LNCaP clone FGC (cell line): ENCODE data around the gene ADAMTSL5.
"Not testable (repeated sequence)": the region's sequence is repeated elsewhere in the genome, so short reads cannot be mapped to it uniquely, and the experiment has no call there.

Experiments used
- DNase-seq: peaks from one replicate; pipeline ENCODE4 v3.0.0-alpha.2; 2011; ENCODE audit warnings: low read depth
- H3K4me3 ChIP-seq: 2 replicates; pipeline ENCODE4 v1.5.1; 2011; ENCODE audit warnings: mild to moderate bottlenecking, low read depth, low read length, control low read depth
- TF ChIP-seq, protein P1 (sequence below): IDR thresholded peaks from 2 replicates; pipeline ENCODE4 v1.5.1; 2012; ENCODE audit warnings: mild to moderate bottlenecking; ENCODE audit not compliant: control insufficient read depth, insufficient read depth; ENCODE audit errors: extremely low read depth

ADAMTSL5 gene

GRCh38 chr19:1534972-1535371 is 22.2 kb upstream of the ADAMTSL5 start:
- TF ChIP-seq, protein P1, sequence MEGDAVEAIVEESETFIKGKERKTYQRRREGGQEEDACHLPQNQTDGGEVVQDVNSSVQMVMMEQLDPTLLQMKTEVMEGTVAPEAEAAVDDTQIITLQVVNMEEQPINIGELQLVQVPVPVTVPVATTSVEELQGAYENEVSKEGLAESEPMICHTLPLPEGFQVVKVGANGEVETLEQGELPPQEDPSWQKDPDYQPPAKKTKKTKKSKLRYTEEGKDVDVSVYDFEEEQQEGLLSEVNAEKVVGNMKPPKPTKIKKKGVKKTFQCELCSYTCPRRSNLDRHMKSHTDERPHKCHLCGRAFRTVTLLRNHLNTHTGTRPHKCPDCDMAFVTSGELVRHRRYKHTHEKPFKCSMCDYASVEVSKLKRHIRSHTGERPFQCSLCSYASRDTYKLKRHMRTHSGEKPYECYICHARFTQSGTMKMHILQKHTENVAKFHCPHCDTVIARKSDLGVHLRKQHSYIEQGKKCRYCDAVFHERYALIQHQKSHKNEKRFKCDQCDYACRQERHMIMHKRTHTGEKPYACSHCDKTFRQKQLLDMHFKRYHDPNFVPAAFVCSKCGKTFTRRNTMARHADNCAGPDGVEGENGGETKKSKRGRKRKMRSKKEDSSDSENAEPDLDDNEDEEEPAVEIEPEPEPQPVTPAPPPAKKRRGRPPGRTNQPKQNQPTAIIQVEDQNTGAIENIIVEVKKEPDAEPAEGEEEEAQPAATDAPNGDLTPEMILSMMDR, result no peak
- H3K4me3 ChIP-seq, result no peak overlapping the region
- DNase-seq, result no peak

- DNase-seq, result no peak
- no peak overlapping the region for H3K4me3 ChIP-seq
- TF ChIP-seq, protein P1, result no peak
Observed at GRCh38 chr19:1533510-1534150, 20.8 kb upstream of the ADAMTSL5 start.

DNA sequence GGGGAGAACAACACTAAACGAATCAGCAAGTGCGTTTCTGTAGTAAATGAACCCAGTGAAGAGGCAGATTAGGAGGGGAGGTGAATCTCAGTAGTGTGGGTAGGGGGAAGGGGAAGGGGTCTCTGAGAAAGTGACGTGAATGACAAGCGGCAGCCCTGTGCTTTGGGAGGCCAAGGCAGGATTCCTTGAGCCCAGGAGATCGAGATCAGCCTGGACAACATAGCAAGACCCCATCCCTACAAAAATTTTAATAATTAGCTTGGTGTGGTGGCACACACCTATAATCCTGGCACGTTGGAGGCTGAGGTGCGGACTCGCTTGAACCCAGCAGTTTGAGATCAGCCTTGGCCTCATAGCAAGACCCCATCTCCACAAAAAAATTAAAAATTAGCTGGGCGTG is 19.2 kb upstream of the ADAMTSL5 start:
- TF ChIP-seq, protein P1, result no peak
- no peak for DNase-seq

DNA sequence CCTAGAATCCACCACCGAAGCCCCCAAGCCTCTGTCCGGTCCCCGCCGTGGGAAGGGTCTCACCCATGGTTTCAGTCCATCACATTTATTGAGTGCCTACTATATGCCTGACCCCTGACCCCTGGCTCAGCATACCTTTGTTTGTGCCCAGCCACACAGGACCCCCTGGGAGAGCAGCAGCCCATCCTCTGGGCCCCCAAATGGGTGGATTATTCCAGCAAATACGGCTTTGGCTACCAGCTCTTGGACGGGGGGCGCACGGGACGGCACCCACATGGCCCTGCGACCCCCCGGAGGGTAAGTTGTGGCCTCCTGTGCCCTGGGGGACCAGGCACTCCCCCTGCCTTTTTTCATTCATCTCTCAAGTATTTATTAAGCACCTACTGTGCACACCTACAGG is 18.8 kb upstream of the ADAMTSL5 start:
- TF ChIP-seq, protein P1, result no peak
- H3K4me3 ChIP-seq, result no peak overlapping the region
- no peak for DNase-seq

More for the DNA sequence above, 19.2 kb upstream of the ADAMTSL5 start:
- H3K4me3 ChIP-seq, result no peak overlapping the region

- H3K4me3 ChIP-seq, DNase-seq: not testable (repeated sequence)
Observed at GRCh38 chr19:1530856-1531255, 18.0 kb upstream of the ADAMTSL5 start.

DNA sequence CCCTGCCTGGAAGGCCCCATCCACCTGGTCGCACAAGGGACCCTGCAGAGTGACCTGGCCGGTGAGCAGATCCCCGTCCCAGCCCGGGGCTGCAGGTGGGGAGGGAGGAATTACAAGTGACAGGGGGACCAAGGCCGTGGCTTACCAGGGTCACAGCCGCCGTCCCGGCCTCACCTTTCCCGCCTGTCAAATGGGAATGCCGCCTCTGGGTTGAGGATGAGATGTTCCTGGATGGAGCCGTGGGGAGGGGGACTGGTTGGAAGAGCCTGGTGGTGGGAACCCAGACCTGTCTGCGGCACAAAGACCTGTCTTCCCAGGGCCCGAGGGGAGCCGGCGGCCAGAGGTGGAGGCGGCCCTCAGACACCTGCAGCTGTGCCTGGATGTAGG is 16.6 kb upstream of the ADAMTSL5 start:
- DNase-seq, result no peak
- TF ChIP-seq, protein P1, result no peak
- H3K4me3 ChIP-seq, result no peak overlapping the region

DNA sequence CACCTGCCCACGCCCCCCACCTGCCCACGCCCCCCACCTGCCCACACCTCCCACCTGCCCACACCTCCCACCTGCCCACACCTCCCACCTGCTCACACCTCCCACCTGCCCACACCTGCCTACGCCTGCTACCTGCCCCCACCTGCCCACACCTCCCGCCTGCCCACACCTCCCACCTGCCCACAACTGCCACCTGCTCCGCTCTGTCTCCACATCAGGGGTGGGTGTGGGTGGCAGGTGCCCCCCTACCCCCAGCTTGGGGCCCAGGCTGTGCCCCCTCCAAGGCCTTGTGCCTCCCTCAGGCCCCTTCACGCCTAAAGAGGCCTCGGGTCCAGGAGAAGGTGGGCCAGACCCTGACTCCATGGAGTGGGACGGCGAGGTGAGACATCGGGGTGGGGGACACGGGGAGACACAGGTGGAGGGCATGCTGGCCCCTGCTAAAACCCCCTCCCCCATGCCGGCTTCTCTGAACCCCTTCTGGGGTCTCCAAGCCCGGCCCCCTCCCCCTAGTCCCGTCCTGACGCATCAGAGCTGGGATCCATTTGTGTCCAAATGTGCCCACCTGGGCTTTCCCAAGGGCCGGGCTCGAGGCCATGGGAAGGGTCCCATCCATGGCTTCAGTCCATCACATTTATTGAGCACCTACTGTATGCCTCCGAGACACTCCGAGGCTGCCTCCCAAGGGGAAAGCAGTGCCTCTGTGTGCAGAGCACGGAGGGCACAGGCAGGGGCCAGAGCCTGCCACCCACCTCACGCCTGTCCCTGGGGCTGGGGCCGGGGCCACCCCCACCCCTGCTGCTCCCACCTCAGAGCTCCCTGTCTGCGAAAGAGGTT is 16.0 kb upstream of the ADAMTSL5 start:
- no peak for DNase-seq
- TF ChIP-seq, protein P1, result no peak
- H3K4me3 ChIP-seq, result no peak overlapping the region
